K562 (cell line): ENCODE results near the gene ITPRIP. TPM values are rescaled to one million over a fixed set of nuclear protein-coding genes. Genes with fewer than 3 reads are reported as not detected.

ENCODE experiments used
- ESRRA ChIP-seq: fragments of 450-650 bp; IDR thresholded peaks from 2 replicates; pipeline ENCODE4 v1.6.1; 2014; ENCODE audit warnings: low read depth, mild to moderate bottlenecking, moderate library complexity, borderline replicate concordance
- GABPB1 ChIP-seq: sonication (generic); formaldehyde crosslinking; IDR thresholded peaks from 2 replicates; pipeline ENCODE4 v1.8.0; 2022; ENCODE audit warnings: mild to moderate bottlenecking, missing genetic modification reagents
- HEY1 ChIP-seq: fragments of 250-450 bp; sonication (Bioruptor Pico); IDR thresholded peaks from 2 replicates; pipeline ENCODE4 v1.5.0; 2020; ENCODE audit warnings: mild to moderate bottlenecking, moderate library complexity, borderline replicate concordance
- MED1 ChIP-seq: sonication (generic); formaldehyde crosslinking; IDR thresholded peaks from 2 replicates; pipeline ENCODE4 v1.8.1; 2023; ENCODE audit warnings: missing genetic modification reagents, borderline replicate concordance
- NELFE ChIP-seq: IDR thresholded peaks from 2 replicates; pipeline ENCODE4 v1.6.1; 2011; ENCODE audit warnings: mild to moderate bottlenecking; ENCODE audit not compliant: insufficient read depth, insufficient read length
- NFATC3 ChIP-seq: fragments of 450-650 bp; IDR thresholded peaks from 2 replicates; pipeline ENCODE4 v1.6.1; 2017; ENCODE audit warnings: mild to moderate bottlenecking
- SIN3A ChIP-seq, 2 experiments: fragments of 150-350 bp in 1 of 2; IDR thresholded peaks; 2 replicates each; pipeline ENCODE4 v1.6.1; 2011 to 2016; ENCODE audit warnings: borderline replicate concordance in 2 of 2, low read depth in 2 of 2, low read length in 2 of 2, mild to moderate bottlenecking in 2 of 2, moderate library complexity in 2 of 2; ENCODE audit not compliant: control insufficient read depth in 1 of 2
- SIRT6 ChIP-seq: IDR thresholded peaks from one replicate; pipeline ENCODE4 v1.6.1; 2012; ENCODE audit warnings: low read depth, mild to moderate bottlenecking, control low read depth, inconsistent platforms, low read length, moderate library complexity
- SMAD4 ChIP-seq: fragments of 250-450 bp; sonication (Bioruptor Pico); conservative IDR thresholded peaks from 2 replicates; pipeline ENCODE4 v1.8.0; 2021; ENCODE audit warnings: inconsistent platforms, mild to moderate bottlenecking, moderate library complexity
- STAG1 ChIP-seq: sonication (generic); formaldehyde crosslinking; IDR thresholded peaks from 2 replicates; pipeline ENCODE4 v1.5.0; 2020; ENCODE audit warnings: missing genetic modification reagents, borderline replicate concordance
- TAF15 ChIP-seq: fragments of 200-400 bp; formaldehyde crosslinking; IDR thresholded peaks from 2 replicates; pipeline ENCODE4 v1.6.1; 2017; ENCODE audit warnings: mild to moderate bottlenecking, low read depth, low read length, moderate library complexity
- ZNF239 ChIP-seq: fragments of 250-450 bp; sonication (Bioruptor Pico); IDR thresholded peaks from 2 replicates; pipeline ENCODE4 v1.4.0; 2020; ENCODE audit warnings: mild to moderate bottlenecking
- ZNF316 ChIP-seq: fragments of 450-650 bp; IDR thresholded peaks from 2 replicates; pipeline ENCODE4 v1.6.1; 2016
- polyA plus RNA-seq, 8 experiments: library from polyadenylated mRNA; depleted of rRNA in 4 of 8; stranded (reverse) in 5 of 8; unstranded in 3 of 8; fragments of >200 nt; fragmentation: Nextera tagmentation in 2 of 8; fragmentation: Illumina TruSeq in 1 of 8; extraction: Ambion mirVana in 2 of 8; extraction: Trizol in 1 of 8; gene quantifications; 2 replicates each; pipeline versions ENCODE4 v1.2.1 to v1.2.3, GENCODE V29; 2011 to 2014; ENCODE audit warnings: inconsistent platforms in 1 of 8, missing spikeins in 1 of 8
- total RNA-seq, 7 experiments: library from RNA; depleted of rRNA in 6 of 7; stranded (reverse); fragments of >200 nt in 6 of 7; fragmentation: Illumina TruSeq in 2 of 7; extraction: Trizol in 2 of 7; gene quantifications; 2 replicates each; pipeline versions ENCODE4 v1.2.1 to v1.2.3, GENCODE V29; 2011 to 2021; ENCODE audit warnings: low replicate concordance in 1 of 7
- TF ChIP-seq, protein P1 (sequence below): fragments of 250-450 bp; sonication (Bioruptor Pico); IDR thresholded peaks from 2 replicates; pipeline ENCODE4 v1.8.0; 2021; ENCODE audit warnings: moderate library complexity, mild to moderate bottlenecking, inconsistent platforms
- TF ChIP-seq, protein P2 (sequence below): fragments of 450-650 bp; IDR thresholded peaks from 2 replicates; pipeline ENCODE4 v1.6.1; 2017; ENCODE audit warnings: antibody characterized with exemption
- TF ChIP-seq, protein P3 (sequence below): sonication (generic); formaldehyde crosslinking; IDR thresholded peaks from 2 replicates; pipeline ENCODE4 v1.8.0; 2023; ENCODE audit warnings: mild to moderate bottlenecking, missing genetic modification reagents

The ITPRIP gene
- total and polyA plus RNA-seq, 9 of the 15 experiments (the other 6 are each of a cell fraction or from before 2014, with no cell fraction given), result 4.4 to 28.5 (median 10.9) TPM

DNA sequence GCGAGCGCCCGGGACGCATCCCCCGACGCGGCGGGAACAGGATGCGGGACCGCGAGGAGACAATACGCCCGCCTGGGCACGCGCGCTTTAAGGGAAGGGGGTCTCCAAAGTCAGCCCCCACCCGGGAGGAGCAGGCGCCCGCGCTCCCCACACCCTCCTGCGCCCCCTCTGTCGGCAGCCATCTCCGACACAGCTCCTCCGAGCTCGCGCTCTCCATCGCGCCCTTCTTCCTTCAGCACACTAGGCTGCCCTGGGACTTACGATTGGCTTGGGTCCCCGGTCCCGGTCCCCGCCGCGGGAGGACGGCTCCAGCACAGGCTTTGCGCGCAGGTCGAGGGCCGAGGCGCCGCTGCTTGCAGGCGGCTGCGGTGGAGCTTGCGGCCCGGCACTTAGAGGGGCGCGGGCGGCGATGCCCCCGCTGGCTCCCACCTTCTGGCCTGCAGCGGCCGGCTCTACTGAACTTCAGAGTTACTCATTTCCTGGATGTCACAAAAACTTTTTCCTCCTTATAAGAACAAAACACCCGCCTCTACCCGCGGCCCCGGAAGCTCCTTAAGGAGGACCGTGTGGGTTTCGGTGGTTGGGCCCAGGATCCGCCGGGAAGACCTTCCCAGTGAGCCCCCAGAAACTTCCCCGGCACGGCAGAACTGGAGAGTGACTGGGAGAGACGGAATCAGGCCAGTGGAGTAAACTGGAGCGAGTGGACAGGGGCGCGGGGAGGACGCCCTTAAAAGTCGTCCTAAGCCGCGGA is at the start of gene ITPRIP (continued):
- peak in 1 of 2 experiments; percentile 45; a peak in 1 of 4 replicates for TF ChIP-seq SIN3A (IDR thresholded peaks at IDR 0.05; ENCODE audit: borderline replicate concordance in 2 of 2, control insufficient read depth in 1 of 2, low read depth in 2 of 2, low read length in 2 of 2)
- TF ChIP-seq, protein P1, sequence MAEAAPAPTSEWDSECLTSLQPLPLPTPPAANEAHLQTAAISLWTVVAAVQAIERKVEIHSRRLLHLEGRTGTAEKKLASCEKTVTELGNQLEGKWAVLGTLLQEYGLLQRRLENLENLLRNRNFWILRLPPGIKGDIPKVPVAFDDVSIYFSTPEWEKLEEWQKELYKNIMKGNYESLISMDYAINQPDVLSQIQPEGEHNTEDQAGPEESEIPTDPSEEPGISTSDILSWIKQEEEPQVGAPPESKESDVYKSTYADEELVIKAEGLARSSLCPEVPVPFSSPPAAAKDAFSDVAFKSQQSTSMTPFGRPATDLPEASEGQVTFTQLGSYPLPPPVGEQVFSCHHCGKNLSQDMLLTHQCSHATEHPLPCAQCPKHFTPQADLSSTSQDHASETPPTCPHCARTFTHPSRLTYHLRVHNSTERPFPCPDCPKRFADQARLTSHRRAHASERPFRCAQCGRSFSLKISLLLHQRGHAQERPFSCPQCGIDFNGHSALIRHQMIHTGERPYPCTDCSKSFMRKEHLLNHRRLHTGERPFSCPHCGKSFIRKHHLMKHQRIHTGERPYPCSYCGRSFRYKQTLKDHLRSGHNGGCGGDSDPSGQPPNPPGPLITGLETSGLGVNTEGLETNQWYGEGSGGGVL (CRISPR knock-in tag), result no peak
- TF ChIP-seq ZNF316, result no peak
- no peak for TF ChIP-seq HEY1 (CRISPR knock-in tag)
- no peak for TF ChIP-seq MED1
- TF ChIP-seq SIRT6, result no peak
- TF ChIP-seq, protein P2, sequence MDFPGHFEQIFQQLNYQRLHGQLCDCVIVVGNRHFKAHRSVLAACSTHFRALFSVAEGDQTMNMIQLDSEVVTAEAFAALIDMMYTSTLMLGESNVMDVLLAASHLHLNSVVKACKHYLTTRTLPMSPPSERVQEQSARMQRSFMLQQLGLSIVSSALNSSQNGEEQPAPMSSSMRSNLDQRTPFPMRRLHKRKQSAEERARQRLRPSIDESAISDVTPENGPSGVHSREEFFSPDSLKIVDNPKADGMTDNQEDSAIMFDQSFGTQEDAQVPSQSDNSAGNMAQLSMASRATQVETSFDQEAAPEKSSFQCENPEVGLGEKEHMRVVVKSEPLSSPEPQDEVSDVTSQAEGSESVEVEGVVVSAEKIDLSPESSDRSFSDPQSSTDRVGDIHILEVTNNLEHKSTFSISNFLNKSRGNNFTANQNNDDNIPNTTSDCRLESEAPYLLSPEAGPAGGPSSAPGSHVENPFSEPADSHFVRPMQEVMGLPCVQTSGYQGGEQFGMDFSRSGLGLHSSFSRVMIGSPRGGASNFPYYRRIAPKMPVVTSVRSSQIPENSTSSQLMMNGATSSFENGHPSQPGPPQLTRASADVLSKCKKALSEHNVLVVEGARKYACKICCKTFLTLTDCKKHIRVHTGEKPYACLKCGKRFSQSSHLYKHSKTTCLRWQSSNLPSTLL, result no peak
- no peak for TF ChIP-seq ZNF239 (CRISPR knock-in tag)
- TF ChIP-seq SMAD4 (CRISPR knock-in tag), result no peak
- TF ChIP-seq GABPB1, result no peak; the same call in 1 of the 2 replicates
- no peak for TF ChIP-seq NELFE
- TF ChIP-seq STAG1 (CRISPR knock-in tag), result no peak
- 0 out of 2 replicates have a peak, but pooled peaks have one; percentile 24 for TF ChIP-seq ESRRA
- TF ChIP-seq TAF15, result no peak
- TF ChIP-seq NFATC3, result no peak
- TF ChIP-seq, protein P3, sequence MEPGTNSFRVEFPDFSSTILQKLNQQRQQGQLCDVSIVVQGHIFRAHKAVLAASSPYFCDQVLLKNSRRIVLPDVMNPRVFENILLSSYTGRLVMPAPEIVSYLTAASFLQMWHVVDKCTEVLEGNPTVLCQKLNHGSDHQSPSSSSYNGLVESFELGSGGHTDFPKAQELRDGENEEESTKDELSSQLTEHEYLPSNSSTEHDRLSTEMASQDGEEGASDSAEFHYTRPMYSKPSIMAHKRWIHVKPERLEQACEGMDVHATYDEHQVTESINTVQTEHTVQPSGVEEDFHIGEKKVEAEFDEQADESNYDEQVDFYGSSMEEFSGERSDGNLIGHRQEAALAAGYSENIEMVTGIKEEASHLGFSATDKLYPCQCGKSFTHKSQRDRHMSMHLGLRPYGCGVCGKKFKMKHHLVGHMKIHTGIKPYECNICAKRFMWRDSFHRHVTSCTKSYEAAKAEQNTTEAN (CRISPR knock-in tag), result no peak
